ENCODE results near the gene PORCN.

DNA sequence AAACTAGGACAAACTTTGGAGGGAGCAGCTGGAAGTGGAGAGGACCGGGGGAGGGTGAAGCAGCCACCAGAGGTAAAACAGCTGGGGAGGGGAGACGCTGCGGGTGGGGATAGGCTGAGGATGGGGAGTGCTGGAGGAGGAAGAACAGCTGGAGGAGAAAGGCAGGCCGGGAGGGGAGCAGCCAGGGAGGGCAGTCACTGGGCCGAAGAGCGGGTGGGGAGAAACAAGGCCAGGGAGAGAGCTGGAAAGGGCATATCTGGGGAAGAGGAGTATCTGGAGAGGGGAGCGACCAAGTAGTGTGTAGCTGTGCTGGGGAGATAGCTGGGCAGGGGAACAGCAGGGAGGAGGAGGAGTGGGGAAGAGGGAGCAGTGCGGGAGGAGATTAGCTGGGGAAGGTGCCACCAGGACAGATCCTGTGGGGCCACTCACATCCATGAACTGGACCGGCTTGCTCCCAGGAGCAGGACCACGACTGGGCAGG is 41.5 kb upstream of the PORCN start:
- TF ChIP-seq MAZ (CRISPR knock-in tag; conservative IDR thresholded peaks at IDR 0.05 in 1 of 2, IDR thresholded peaks at IDR 0.05 in 1 of 2) (no peak), CTCF (IDR thresholded peaks at IDR 0.05 in 2 of 3, conservative IDR thresholded peaks at IDR 0.05 in 1 of 3; ENCODE audit: insufficient read depth in 2 of 3, low read depth in 1 of 3, low read length in 3 of 3) (no peak), SPI1 (IDR thresholded peaks at IDR 0.05; ENCODE audit: borderline replicate concordance, low read depth, low read length) (no peak), ZNF274 (IDR thresholded peaks at IDR 0.05; ENCODE audit: borderline replicate concordance, low read depth, low read length) (no peak), STAT5A (IDR thresholded peaks at IDR 0.05; ENCODE audit: borderline replicate concordance, low read length) (no peak), POLR2AphosphoS2 (IDR thresholded peaks at IDR 0.05; ENCODE audit: low read length) (no peak), ZBTB1 (CRISPR knock-in tag; IDR thresholded peaks at IDR 0.05; ENCODE audit: borderline replicate concordance, low read depth) (no peak)
